Stimulated activated CD4-positive, alpha-beta T cell treated with anti-CD3 and anti-CD28 coated beads, Interleukin-12 subunit alpha, Interleukin-12 subunit beta, amount 100 ng/mL, for 48 hours (primary cell): ENCODE data around the gene CLDN16.
A peak's percentile ranks its signal among the peaks of the same experiment; 100 is the strongest.

ENCODE experiments used
- DNase-seq, 3 donors: peaks; one replicate each; pipeline ENCODE4 v3.0.0-alpha.2; 2020; ENCODE audit warnings: low read depth in 2 of 3, low spot score in 1 of 3

Gene CLDN16

GRCh38 chr3:190378240-190378891, 9.6 kb upstream of the CLDN16 start:
- DNase-seq = no peak

DNA sequence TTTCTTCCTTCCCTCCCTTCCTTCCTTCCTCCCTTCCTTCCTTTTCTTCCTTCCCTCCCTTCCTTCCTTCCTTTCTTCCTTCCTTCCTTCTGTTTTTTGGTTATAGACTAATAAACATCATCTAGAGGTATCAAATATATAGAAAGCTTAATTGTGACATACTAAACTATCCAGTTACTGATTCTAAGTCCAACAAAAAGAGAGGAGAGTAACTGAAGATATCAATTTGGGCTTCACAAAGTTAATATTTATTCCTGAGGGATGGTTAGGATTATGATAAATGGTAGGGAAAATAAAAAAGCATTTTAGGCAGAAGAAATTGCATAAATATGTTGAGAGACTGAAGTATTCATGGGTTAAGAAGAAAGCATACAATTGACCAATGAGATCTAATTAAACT, 7.8 kb upstream of the CLDN16 start:
- no peak for DNase-seq

DNA sequence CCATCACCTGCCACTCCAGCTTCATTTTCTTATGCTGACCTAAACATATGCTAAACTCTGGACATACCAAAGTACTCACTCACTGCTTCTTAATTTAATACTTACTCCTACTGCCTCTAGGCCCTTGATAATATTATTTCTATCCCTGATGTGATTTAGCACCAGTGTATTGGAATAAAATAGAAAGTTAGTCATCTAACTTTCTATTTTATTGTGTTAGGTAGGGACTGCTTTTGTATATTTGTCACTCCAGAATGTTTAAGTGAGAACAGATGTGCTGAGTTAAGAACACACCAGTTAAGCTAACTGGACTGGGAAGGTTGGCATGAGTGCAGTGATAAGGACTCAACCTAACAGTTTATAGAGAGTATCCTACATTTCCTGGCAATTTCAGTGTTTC, 6.5 kb upstream of the CLDN16 start:
- DNase-seq = no peak

GRCh38 chr3:190382082-190382481, 5.9 kb upstream of the CLDN16 start:
- no peak for DNase-seq

GRCh38 chr3:190384309-190384756, 3.6 kb upstream of the CLDN16 start:
- DNase-seq = no peak

GRCh38 chr3:190385731-190386688, 2.0 kb upstream of the CLDN16 start:
- no peak for DNase-seq

DNA sequence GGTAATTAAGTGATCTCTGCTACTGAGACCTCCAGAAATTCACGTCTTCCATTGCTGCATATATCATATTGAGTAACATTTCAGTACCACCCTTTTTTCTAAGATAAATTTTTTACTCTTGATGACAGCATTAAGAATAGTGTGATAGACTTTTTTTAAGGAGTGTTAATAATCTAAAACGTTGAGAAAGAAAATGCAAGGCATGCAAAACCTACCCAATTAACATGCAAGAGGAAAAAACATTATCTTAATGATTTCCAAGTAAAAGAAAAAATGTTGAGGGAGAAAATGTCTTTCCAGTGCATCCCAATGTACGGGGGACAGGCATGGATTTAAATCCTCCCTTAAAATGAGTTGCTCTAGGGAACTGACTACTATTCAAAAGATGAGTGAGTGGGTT, 740 bp downstream of the CLDN16 start:
- DNase-seq = no peak

DNA sequence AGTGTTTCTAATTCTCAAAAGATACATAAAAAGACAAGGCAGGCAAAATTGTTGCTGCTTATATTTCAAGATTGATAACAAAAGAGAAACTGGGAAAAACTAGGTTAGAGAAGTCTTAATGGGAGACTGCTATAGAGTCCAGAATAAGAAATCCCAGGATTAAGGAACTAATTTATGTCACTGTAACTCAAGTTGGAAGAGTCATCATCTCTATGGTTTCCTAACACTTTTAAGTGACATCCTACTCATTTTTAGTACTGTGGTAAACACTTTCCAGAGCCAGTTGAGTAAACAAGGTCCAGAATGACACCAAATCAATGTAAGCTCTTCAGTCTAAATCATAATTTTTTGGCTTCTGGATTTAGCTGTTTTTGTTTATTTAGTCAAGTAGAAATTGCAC, 8.0 kb downstream of the CLDN16 start:
- no peak for DNase-seq

DNA sequence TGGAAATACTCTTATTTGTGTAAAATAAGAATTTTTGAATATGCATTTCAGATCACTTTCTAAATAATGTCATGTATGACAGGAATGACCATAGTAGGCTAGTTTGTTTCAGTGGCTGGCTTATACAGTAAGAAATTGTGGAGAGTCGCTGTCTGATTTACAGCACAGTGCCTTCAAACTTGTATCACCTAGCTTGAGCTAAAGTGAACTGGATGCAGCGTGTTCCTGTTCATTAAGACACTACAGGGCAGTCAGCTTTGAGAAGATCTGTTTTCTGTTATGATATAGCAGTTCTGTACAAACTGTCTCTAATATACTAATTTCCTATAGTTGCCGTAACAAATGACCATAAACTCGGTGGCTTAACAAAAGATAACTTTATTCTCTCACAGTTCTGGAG, 9.9 kb downstream of the CLDN16 start:
- no peak for DNase-seq

DNA sequence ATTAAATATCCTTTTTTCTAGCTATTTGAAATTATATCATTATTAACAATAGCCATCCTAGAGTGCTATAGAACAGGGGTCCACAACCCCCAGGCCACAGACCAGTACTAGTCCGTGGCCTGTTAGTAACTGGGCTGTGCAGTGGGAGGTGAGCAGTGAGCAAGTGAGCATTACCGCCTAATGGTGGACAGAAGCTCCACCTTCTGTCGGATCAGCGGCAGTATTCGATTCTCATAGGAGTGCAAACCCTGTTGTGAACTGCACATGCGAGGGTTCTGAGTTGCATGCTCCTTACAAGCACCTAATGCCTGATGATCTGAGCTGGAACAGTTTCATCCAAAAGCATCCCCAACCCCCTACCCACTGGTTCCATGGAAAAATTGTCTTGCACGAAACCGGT, 11.7 kb downstream of the CLDN16 start:
- no peak for DNase-seq

- no peak for DNase-seq
Measured at GRCh38 chr3:190401963-190402362, 14.0 kb downstream of the CLDN16 start.

DNA sequence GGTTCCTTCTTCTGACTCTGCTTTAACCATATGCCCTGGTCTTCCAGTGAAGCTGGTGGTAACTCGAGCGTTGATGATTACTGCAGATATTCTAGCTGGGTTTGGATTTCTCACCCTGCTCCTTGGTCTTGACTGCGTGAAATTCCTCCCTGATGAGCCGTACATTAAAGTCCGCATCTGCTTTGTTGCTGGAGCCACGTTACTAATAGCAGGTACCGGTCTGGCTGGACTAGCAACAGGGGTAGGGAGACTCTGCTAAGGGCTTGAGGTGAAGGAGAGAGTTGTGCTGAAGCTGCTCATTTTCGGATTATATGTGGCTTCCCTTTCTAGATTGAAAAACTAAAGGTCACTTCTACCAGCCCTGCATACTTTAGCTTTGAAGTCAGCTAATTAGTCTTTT, 16.8 kb downstream of the CLDN16 start:
- no peak for DNase-seq

- DNase-seq = no peak
Measured at GRCh38 chr3:190414297-190414696, 26.3 kb downstream of the CLDN16 start.

- no peak for DNase-seq
Measured at GRCh38 chr3:190424108-190424477, 36.1 kb downstream of the CLDN16 start.

DNA sequence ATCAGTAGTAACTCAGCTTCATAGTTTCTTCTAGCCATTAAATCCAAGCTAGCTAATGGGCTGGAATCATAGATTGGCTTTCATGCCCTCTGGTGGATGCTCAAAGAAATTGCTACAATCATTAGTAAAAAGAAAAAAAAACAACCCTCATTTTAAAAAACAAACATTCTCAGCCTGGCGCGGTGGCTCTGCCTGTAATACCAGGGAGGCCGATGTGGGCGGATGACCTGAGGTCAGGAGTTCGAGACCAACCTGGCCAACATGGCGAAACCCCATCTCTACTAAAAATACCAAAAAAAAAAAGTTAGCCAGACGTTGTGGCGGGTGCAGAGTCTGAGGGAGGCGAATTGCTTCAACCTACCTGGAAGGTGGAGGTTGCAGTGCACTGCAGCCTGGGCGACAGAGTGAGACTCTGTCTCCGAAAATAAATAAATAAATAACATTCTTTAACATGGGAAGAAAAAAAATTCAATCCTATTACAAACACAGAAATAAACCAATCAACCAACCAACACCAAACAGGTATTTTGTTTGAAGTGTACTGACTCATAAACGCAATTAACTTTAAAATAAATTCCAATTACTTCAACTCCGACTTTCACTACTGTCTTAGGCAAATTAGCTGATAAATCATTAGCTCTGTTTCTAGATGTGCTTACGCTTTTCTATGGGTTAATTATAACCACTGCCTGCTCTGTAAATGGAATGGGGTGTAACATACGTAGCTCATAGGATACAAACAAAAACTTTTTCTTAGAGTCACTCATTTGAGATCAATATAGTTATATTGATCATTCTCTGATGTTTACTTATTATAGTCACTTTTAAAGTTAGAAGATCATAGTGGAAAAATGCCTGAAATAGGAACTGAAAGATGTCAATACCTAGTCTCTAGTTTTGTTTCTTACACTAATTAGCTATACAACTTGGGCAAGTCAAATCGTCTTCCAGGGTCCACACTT, 36.8 kb downstream of the CLDN16 start:
- peak; percentile 8 to 24 (median 15) for DNase-seq

DNA sequence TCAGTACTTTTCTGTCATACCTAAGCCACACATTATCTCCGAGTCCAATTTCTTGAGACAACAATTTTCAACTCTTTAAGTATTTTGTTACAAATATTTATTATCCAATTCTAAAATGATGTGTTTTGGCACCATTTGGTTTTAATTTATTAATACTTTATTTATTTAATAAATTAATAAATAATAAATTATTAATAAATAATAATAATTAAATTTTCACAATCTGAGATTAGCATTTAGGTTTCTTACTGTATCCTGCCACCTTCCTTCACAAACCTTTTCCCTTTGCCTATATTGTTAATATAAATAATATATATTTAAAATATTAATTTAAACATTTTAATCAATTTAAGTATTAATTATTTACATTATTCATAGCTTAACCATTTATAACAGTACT, 37.9 kb downstream of the CLDN16 start:
- no peak for DNase-seq

DNA sequence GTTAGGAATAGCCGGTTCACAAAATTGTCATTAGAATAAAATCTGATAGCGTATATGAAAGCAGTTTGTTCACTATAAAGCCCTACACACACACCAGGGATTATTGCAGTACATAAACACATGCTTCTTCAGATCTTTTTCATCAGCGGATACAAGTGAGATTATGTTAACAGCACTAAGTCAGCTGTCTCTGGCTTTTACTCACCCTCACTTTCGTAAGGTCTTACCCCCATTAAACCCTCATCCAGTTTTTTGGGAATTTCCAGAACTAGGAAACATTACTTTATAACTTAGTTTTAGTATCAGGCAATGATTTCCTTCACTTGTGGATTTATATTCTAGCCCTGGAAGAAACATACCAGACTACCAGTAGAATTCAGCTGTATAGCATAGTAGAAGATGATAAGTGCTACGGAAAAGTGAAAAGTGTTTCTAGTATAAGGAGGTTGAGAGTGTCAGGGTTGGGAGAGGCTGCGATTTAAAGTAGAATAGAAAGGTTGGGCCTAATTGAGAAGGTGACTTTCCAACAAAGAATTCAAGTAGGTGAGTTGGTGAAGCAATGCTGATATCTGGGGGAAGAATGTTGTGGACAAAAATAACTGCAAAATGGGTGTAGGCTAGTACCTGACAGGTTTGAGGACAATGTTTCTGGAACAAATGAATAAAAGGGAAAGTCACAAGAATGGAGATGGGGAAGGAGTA, 39.0 kb downstream of the CLDN16 start:
- no peak for DNase-seq

DNA sequence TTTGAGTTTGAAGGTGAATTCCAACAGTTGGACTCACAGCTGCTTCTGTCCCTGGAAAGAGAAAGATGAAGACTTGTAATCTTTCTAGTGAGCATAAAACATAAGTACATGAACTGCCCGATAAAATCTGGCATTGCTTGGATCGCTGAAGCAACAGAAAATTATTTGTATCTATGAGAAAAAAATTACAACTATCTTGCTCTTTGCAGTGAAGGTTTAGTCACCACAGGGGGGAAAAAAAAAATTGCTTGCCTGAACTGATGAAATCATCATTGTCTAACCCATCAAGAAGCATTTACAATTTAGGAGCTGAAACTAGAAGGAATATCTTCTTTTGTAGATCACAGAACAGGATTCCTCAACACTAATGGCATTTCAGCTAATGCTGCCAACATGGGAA, 41.7 kb downstream of the CLDN16 start:
- DNase-seq = no peak

- no peak for DNase-seq
Measured at GRCh38 chr3:190430906-190431305, 42.9 kb downstream of the CLDN16 start.

DNA sequence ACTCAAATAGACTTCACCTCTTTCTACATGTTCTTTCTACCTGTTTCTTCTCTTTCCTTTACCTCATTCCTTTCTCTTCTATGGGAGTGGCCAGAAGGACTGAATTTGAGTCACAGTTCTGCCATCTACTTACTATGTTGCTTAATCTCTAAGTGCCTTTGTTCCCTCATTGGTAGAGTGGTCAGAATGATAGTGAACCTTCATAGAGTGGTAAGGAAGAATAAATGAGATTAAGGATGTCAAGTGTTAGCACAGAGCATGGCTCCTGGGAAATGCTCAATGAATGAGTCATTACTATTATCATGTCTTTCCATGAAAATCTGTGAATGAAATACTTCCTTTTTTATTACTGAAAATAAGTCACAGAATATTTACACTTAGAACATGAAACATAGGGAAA, 44.3 kb downstream of the CLDN16 start:
- no peak for DNase-seq

DNA sequence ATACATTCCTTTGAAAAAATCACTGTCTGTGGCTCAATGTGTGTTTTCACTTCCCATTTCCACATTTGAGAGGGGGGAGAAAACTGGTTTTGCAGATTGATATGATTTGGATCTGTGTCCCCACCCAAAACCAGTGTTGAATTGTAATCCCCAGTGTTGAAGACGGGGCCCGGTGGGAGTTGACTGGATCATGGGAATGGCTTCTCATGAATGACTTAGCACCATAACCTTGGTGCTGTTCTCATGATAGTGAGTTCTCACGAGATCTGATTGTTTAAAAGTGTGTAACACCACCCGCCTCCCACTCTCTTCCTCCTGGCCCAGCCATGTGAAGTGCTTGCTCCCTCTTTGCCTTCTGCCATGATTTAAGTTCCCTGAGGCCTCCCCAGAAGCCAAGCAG, 45.7 kb downstream of the CLDN16 start:
- DNase-seq = no peak
